ENCODE results near the gene IGDCC3. TPM values are rescaled to one million over a fixed set of nuclear protein-coding genes. Genes with fewer than 3 reads are reported as not detected.

The IGDCC3 gene
- total and polyA plus RNA-seq, 2 of the 8 experiments (the other 6 are each of a cell fraction or from before 2014, with no cell fraction given): 26.8 to 45.7 TPM

- TF ChIP-seq E2F6 (IDR thresholded peaks at IDR 0.05) (no peak), RNF2 (IDR thresholded peaks at IDR 0.05; ENCODE audit: borderline replicate concordance, low read depth, low read length, missing control alignments, poor library complexity, severe bottlenecking) (no peak), KDM5A (IDR thresholded peaks at IDR 0.05; ENCODE audit: low read length) (no peak), TCF12 (IDR thresholded peaks at IDR 0.05; ENCODE audit: low read depth, low read length) (no peak)
Observed at GRCh38 chr15:65379986-65380385, 2.2 kb upstream of the IGDCC3 start (continued).

Measured in H1 (cell line).